HG03097 (cell line): ENCODE results near the gene RALGAPA1.

Experiments
- ATAC-seq: cut with Tn5 transposase; IDR thresholded peaks from one replicate; pipeline ENCODE4 v1.9.1; 2021; ENCODE audit not compliant: unreplicated experiment, low FRiP score

The RALGAPA1 gene

GRCh38 chr14:35556548-35556947 lies 252.5 kb downstream of the RALGAPA1 start:
- no peak for ATAC-seq

- no peak for ATAC-seq
Observed at GRCh38 chr14:35553808-35554207, 255.3 kb downstream of the RALGAPA1 start.

GRCh38 chr14:35551081-35551480 lies 258.0 kb downstream of the RALGAPA1 start:
- no peak for ATAC-seq

DNA sequence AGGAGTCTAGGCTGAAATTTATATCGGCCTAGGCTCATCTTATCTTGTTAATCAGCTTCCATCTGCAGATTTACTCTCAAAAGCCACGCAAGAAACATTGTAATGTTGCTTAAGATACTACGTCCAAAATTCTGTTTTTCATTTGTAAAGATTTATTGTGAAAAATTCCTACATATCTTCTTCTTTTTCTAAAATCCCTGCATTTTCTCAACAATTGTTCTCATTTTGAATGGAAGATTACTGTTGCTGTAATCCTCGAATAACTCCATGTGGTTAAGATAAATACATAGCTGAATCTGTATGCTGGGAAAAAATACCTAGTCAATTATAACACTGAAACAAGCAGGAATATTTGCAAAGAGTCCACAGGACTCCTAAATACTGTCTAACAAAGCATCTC lies 259.5 kb downstream of the RALGAPA1 start:
- ATAC-seq, result no peak

DNA sequence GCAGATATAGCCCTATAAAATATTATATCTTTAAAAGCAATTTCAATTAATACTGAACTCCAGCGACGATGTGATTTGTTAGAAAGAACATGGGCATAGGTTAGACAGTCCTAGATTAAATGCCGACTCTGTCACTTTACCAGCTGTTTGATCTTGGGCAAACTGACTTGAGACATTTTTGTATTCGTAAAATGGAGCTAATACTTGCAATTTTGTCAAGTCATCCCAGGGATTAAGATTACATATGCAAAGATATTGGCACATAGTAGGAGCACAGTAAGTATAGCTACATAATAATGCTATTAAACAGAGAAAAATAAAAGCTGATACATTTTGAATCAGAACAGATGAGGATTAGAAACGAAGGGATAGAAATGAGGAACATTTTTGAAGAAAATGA lies 266.1 kb downstream of the RALGAPA1 start:
- ATAC-seq, result no peak

- ATAC-seq, result no peak
Observed at GRCh38 chr14:35539969-35540368, 269.1 kb downstream of the RALGAPA1 start.

- no peak for ATAC-seq
Observed at GRCh38 chr14:35535483-35536112, 273.5 kb downstream of the RALGAPA1 start.

GRCh38 chr14:35534873-35535482 lies 274.1 kb downstream of the RALGAPA1 start:
- ATAC-seq, result no peak

DNA sequence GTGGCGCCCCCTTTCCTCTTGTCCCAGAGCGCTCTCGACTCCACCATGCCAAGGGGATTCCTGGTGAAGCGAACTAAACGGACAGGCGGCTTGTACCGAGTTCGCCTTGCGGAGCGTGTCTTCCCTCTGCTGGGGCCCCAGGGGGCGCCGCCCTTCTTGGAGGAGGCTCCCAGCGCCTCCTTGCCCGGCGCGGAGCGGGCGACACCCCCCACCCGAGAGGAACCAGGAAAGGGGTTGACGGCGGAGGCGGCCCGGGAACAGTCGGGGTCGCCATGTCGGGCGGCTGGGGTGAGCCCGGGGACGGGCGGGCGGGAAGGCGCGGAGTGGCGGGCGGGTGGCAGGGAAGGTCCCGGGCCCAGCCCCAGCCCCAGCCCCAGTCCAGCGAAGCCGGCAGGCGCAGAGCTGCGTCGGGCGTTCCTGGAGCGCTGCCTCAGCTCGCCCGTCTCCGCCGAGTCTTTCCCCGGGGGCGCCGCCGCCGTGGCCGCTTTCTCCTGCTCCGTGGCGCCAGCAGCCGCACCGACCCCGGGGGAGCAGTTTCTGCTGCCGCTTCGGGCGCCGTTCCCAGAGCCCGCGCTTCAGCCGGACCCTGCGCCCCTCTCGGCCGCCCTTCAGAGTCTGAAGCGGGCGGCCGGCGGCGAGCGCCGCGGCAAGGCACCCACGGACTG lies 274.8 kb downstream of the RALGAPA1 start:
- ATAC-seq, result no peak

DNA sequence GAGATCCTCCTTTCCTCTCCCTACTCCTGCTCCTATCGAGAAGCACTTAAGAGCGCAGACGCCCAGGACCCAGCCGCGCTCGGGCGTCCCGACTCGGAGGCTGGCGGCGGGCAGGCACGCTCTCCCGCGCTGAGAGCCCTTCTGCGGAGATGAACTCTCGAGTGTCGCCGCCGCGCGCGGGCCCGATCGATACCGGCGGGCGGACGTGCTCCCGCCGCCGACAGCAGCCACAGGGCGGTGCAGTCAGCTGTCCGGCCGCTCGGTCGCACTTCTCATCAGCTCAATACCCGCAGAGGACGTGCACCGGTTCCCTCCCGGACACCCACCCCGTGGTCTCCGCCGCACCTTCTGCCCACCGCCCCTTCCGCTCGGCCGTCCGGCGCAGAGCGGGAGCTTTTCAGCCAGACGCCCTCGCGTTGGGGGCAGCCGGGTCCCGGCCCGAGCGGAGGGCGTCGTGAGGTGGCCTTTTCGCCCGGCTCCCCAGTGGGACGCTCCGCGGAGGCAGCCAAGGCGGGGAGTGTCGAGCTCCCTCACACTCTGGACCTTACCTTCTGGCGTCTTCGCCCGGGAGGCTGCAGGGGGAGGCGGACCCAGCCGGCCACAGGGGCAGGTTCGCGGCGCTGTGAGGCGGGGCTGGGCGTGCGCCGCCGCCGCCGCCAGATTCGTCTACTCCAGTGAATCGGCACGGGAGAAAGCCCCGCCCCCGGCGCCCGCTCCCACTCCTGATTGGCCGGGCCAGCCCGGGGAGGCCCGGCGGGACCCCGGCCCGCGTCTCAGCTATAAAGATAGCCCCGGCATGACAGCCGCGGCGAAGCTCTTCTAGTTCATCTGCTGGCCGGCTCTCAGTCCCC lies 275.5 kb downstream of the RALGAPA1 start, which contains the start of gene INSM2:
Gene INSM2 (plus strand): TSS at position 808 of the 851 bp plus-strand sequence. CDS start 89 bp downstream, outside the sequence.
- peak; percentile 74 for ATAC-seq

GRCh38 chr14:35532783-35533356 lies 276.2 kb downstream of the RALGAPA1 start:
- no peak for ATAC-seq

DNA sequence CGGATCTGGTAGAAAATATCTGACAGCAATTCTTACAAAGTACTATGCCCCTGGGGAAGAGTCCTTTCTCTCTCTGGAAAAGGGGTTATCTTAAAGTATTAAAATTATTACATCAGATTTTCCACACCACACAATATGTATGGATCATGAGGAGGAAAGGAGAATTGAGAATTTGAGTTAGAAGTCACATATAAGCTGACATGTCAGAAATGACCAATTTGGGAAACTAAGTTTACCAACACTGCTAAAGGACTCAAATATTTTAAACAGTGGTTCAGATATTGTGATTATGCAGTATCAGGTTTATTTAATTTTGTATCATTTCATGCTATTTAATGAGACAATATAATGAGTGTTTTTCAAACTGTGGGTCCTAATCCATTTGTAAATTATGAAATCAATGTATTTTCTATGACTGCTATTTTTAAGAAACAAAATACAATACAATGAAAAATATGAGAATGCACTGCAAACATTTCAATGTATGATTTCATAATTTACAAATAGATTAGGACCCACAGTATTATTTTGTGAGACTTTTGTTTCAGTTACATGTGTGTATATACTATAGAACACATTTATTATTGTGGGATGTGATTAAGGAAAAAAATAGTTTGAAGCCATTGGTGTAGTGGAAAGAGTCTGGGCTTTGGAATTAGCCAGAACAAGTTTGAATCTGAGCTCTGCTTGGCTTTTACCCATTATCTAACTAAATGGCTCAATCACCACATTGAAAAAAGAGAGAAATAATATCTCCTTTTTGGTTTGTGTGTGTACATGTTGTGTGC lies 276.9 kb downstream of the RALGAPA1 start:
- ATAC-seq, result no peak

- ATAC-seq, result no peak
Observed at GRCh38 chr14:35526962-35527361, 282.1 kb downstream of the RALGAPA1 start.

DNA sequence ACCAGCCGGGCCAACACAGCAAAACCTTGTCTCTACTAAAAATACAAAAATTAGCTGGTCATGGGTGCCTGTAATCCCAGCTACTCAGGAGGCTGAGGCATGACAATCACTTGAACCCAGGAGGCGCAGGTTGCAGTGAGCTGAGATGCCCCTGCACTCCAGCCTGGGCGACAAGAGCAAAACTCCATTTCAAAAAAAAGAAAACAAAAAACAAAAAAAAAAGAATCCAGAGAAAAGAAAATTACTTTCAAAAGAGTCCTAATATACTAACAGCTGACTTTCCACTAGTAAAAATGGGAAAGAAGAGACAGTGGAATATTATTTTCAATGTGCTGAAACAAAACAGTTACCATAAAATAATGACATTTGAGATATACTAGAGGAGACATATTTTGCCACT lies 283.4 kb downstream of the RALGAPA1 start:
- ATAC-seq, result no peak

- ATAC-seq, result no peak
Observed at GRCh38 chr14:35519986-35520385, 289.1 kb downstream of the RALGAPA1 start.

DNA sequence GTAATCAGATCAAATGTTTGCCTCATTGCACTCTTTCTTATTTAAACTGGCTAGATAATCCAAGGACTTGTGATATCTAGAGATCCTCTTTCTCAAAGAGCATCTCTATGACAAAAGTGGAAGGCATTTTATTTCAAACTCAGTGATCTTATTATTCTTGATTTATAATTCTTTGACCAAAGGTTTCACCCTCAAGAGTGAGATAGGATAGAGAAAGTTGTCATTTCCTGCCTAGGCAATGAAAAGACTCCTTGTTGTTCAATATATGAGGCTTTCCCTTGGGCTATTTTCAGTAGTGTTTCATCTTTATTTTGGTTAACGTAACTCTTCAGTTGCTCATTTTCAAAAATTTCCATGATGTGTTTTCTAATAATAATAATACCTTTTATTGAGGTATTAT lies 293.2 kb downstream of the RALGAPA1 start:
- no peak for ATAC-seq

GRCh38 chr14:35512765-35513164 lies 296.3 kb downstream of the RALGAPA1 start:
- no peak for ATAC-seq

DNA sequence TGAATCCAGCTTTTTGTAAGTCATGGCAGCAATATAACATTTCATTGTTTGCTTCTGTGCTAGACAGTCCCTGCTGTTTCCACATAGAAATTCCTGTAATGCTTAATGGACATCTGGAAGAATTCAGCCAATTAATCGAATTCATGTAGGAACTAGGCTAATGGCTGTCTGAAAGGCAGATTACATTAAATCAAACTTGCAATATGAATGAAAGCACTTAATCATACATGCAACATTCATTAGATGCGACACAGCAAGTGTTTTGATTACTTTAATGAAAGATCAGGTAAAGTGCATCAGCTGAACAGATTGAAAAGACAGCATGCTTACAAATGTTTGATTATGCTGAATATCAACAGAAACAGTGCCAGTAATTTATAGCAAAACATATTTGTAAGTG lies 299.2 kb downstream of the RALGAPA1 start:
- ATAC-seq, result no peak

DNA sequence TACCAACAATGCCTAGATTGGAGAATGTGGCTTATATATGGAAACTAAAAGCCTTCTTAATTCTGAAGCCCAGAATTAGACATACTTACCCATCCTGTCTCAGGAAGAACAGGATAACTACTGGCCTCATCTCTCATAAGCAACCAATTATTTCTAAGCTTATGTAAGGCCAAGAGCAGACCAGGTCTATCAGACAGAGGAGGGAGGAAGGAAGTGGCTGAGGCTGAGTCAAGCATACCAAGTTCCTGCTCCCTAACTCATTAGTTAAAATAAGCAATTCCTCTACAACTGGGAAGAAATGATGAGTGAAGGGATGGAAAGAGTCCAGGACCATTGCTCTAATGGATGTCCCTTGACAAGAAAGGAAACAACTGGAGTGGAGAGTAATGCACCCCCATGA lies 302.2 kb downstream of the RALGAPA1 start:
- ATAC-seq, result no peak

DNA sequence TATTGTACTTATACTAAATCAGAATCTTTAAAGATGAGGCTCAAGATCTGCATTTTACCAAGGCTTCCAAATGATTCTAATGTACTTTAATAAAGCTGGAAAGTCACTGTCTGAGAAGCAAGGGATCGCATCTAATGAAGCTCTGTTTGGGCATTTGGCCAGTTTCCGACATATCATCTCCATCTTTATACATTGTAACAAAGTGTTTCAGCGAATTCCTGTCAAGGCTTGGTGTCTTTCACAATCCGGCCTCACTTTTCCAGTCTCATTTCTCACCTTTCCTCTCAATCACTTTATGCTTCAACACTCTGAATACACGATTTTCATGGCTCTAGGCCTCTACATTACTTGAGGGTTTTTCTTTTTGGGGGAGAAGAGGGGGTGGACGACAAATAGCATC lies 302.6 kb downstream of the RALGAPA1 start:
- no peak for ATAC-seq
